Renal pelvis (tissue), 12 donors: ENCODE data around the gene CERS6. TPM values are rescaled to one million over a fixed set of nuclear protein-coding genes. Genes with fewer than 3 reads are reported as not detected.
"Not testable (repeated sequence)": the region's sequence is repeated elsewhere in the genome, so short reads cannot be mapped to it uniquely, and the experiment has no call there.

ENCODE experiments used
- DNase-seq: peaks from one replicate; pipeline ENCODE4 v3.0.0-alpha.2; 2013
- long read RNA-seq, 16 experiments: transcript quantifications; one replicate each; lab custom pipeline, GENCODE V29; 2026
- polyA plus RNA-seq, 3 donors: library from polyadenylated mRNA; unstranded; fragments of 120-200 nt; gene quantifications; one replicate each; pipeline ENCODE4 v1.2.1, GENCODE V29; 2013; ENCODE audit not compliant: insufficient read length in 3 of 3

The CERS6 gene, protein sequence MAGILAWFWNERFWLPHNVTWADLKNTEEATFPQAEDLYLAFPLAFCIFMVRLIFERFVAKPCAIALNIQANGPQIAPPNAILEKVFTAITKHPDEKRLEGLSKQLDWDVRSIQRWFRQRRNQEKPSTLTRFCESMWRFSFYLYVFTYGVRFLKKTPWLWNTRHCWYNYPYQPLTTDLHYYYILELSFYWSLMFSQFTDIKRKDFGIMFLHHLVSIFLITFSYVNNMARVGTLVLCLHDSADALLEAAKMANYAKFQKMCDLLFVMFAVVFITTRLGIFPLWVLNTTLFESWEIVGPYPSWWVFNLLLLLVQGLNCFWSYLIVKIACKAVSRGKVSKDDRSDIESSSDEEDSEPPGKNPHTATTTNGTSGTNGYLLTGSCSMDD
- polyA plus RNA-seq, result 10 to 100 TPM; 41.8 to 44.3 (median 43.9) TPM
- long read RNA-seq, donor 1, full-length matches to known transcripts, result 17 of 24 reads
- long read RNA-seq, donor 1, partial matches to known transcripts, result 7 of 24 reads
- long read RNA-seq, donor 1, other reads (novel, unspliced or antisense), result 0 of 24 reads
- long read RNA-seq, donor 2, full-length matches to known transcripts, result 7 of 18 reads
- long read RNA-seq, donor 2, partial matches to known transcripts, result 11 of 18 reads
- long read RNA-seq, donor 2, other reads (novel, unspliced or antisense), result 0 of 18 reads
- long read RNA-seq, donor 3, full-length matches to known transcripts, result 9 of 15 reads
- long read RNA-seq, donor 3, partial matches to known transcripts, result 6 of 15 reads
- long read RNA-seq, donor 3, other reads (novel, unspliced or antisense), result 0 of 15 reads
- long read RNA-seq, donor 4, full-length matches to known transcripts, result 9 of 9 reads
- long read RNA-seq, donor 4, partial matches to known transcripts, result 0 of 9 reads
- long read RNA-seq, donor 4, other reads (novel, unspliced or antisense), result 0 of 9 reads
- long read RNA-seq, donor 5, full-length matches to known transcripts, result 7 of 7 reads
- long read RNA-seq, donor 5, partial matches to known transcripts, result 0 of 7 reads
- long read RNA-seq, donor 5, other reads (novel, unspliced or antisense), result 0 of 7 reads
- long read RNA-seq, donor 6, full-length matches to known transcripts, result 8 of 29 reads
- long read RNA-seq, donor 6, partial matches to known transcripts, result 8 of 29 reads
- long read RNA-seq, donor 6, other reads (novel, unspliced or antisense), result 13 of 29 reads
- long read RNA-seq, donor 7, full-length matches to known transcripts, result 24 of 24 reads
- long read RNA-seq, donor 7, partial matches to known transcripts, result 0 of 24 reads
- long read RNA-seq, donor 7, other reads (novel, unspliced or antisense), result 0 of 24 reads
- long read RNA-seq, donor 8, full-length matches to known transcripts, result 4 of 4 reads
- long read RNA-seq, donor 8, partial matches to known transcripts, result 0 of 4 reads
- long read RNA-seq, donor 8, other reads (novel, unspliced or antisense), result 0 of 4 reads
- long read RNA-seq, donor 9, full-length matches to known transcripts, result 12 of 31 reads
- long read RNA-seq, donor 9, partial matches to known transcripts, result 19 of 31 reads
- long read RNA-seq, donor 9, other reads (novel, unspliced or antisense), result 0 of 31 reads
- long read RNA-seq, donor 10, full-length matches to known transcripts, result 3 of 15 reads
- long read RNA-seq, donor 10, partial matches to known transcripts, result 12 of 15 reads
- long read RNA-seq, donor 10, other reads (novel, unspliced or antisense), result 0 of 15 reads
- long read RNA-seq, donor 11, full-length matches to known transcripts, result 8 of 8 reads
- long read RNA-seq, donor 11, partial matches to known transcripts, result 0 of 8 reads
- long read RNA-seq, donor 11, other reads (novel, unspliced or antisense), result 0 of 8 reads
- long read RNA-seq, donor 12, full-length matches to known transcripts, result 22 of 22 reads
- long read RNA-seq, donor 12, partial matches to known transcripts, result 0 of 22 reads
- long read RNA-seq, donor 12, other reads (novel, unspliced or antisense), result 0 of 22 reads
- long read RNA-seq, donor 13, full-length matches to known transcripts, result 9 of 9 reads
- long read RNA-seq, donor 13, partial matches to known transcripts, result 0 of 9 reads
- long read RNA-seq, donor 13, other reads (novel, unspliced or antisense), result 0 of 9 reads
- long read RNA-seq, donor 14, result 0 reads
- long read RNA-seq, donor 15, full-length matches to known transcripts, result 12 of 12 reads
- long read RNA-seq, donor 15, partial matches to known transcripts, result 0 of 12 reads
- long read RNA-seq, donor 15, other reads (novel, unspliced or antisense), result 0 of 12 reads
- long read RNA-seq, donor 16, full-length matches to known transcripts, result 12 of 24 reads
- long read RNA-seq, donor 16, partial matches to known transcripts, result 12 of 24 reads
- long read RNA-seq, donor 16, other reads (novel, unspliced or antisense), result 0 of 24 reads

DNA sequence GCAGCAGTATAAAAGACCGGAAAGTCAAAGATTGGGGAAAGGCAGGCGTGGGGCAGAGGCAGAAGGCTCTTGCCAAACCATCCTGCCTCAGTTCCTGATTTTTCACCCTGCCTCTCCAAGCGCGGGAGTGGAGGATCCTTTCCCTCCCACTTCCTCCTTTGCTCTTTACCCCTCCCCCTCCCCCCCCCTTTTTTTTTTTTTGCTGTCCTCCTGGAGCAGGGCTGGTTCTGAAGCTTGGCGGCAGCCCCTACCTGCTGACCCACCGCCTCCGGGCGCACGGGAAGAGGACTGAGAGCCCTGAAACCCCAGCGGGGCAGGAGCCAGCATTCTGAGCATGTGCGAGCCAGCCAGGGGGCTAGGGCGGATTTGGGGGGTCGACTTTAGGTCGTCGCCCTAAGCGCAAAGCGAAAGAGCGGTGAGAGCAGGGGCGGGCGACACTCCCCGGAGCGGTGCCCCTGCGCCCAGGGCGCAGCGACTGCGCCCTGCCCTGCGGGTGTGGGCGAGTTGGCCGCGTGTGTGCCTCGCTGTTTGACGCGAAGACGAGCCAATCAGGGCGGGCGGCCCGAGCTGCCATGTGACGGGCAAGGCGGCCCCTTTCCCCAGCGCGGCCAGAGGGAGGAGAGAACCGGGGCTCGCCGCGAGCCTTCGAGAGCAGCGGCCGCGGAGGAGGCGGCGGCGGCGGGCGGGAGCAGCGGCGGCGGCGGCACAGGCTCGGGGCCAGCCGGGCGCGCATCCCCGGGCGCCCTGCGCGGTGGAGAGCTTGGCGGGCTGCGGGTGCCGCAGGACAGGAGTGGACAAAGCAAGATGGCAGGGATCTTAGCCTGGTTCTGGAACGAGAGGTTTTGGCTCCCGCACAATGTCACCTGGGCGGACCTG lies at the start of gene CERS6:
CERS6 (plus strand) TSS at position 628 of the 876 bp plus-strand sequence; CDS start at position 805, 177 bp downstream.
- peak; percentile 92 for DNase-seq

DNA sequence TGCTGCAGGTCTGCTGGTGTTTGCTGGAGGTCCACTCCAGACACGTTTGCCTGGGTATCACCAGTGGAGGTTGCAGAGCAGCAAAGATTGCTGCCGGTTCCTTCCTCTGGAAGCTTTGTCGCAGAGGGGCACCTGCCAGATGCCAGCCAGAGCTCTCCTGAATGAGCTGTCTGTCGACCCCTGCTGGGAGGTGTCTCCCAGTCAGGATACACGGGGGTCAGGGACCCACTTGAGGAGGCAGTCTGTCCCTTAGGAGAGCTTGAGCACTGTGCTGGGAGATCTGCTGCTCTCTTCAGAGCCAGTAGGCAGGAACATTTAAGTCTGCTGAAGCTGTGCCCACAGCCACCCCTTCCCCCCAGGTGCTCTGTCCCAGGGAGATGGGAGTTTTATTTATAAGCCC lies 43.8 kb upstream of the CERS6 start:
- DNase-seq, result not testable (repeated sequence)

DNA sequence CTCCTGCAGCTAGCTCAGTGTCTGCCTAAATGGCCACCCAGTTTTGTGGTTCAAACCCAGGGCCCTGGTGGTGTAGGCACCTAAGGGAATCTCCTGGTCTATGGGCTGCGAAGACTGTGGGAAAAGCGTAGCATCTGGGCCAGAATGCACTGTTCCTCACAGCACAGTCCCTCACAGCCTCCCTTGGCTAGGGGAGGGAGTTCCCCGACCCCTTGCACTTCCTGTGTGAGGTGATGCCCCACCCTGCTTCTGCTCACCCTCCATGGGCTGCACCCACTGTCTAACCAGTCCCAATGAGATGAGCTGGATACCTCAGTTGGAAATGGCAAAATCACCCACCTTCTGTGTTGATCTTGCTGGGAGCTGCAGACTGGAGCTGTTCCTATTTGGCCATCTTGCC lies 43.0 kb upstream of the CERS6 start:
- DNase-seq, result not testable (repeated sequence)

DNA sequence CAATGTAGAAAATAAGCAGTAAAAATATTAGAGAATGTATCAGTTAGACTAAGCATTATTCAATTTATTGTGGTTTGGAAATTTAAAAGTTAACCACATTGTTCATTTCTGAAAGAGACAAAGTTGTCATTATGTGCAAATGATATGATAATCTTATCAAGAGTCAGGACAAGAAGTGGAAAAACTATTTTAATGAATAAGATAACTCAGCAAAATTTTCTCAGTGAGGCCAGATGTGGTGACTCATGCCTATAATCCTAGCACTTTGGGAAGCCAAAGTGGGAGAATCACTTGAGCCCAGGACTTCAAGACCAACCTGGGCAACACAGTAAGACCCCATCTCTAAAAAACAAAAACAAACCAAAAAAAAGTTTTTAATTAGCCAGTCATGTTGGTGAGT lies 39.5 kb upstream of the CERS6 start:
- DNase-seq, result no peak

DNA sequence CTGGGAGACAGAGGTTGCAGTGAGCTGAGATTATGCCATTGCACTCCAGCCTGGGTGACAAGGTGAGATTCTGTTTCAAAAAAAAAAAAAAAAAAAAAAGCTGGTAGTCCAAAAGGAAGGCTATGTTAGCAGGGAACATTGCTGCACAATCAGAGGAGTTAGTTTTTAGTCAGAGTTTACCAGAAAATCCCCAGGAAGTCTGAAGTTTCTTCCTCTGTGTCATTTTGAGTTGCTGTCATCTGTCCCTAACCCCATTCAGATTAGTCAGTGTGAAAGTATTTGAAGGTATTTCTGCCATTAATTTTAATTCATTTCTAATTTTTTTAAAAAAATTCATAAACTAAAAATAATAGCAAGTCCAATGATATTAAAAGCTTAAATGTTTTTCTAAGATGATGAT lies 33.5 kb upstream of the CERS6 start:
- no peak for DNase-seq

DNA sequence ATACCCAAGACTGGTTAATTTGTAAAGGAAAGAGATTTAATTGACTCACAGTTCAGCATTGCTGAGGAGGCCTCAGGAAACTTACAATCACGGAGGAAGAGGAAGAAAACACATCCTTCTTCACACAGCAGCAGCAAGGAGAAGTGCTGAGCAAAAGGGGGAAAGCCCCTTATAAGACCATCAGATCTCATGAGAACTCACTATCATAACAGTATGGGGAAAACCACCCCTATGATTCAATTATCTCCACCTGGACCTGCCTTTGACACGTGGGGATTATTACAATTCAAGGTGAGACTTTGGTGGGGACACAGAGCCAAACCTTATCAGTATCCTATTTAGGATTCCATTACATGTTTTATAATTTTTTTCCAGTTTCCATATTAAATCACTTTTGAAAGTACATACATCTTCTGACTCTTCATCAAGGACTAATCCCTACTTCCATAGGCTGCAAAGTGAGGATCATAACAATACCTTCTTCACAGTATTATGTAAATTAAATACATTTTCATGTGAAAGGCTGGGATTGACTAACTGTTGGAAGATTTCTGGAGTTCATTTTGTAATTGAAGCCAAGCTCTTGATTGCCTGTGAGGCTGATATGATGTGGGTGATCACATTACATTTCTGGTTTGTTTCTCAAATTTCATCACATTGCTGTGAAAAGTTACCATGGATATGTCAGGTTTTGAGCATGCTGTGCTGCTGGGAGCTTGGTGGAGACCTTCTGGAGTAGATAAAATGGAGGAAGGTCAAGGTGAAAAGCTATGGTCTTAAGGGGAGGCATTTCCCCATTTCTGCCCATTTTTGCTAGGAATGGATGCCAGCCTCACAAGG lies 31.7 kb upstream of the CERS6 start:
- no peak for DNase-seq

DNA sequence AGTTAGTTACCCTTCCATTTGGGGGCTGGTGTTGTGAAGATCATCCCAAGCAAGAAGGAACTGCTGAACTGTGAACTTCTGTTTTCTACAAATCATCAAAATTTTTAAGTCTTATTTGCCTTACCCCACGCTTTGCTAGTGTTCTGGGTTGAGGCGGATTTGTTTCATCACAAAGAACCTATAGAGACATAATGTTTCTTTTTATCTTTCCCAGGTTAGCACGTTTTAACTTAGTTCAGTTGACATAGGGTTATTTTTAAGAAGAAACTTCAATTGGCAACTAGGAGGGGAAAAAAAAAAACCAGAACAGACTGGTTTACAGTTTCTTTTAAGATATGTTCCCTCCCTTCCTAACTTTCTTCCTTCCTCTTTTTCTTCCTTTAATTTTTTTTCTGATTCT lies 31.1 kb upstream of the CERS6 start:
- DNase-seq, result no peak

DNA sequence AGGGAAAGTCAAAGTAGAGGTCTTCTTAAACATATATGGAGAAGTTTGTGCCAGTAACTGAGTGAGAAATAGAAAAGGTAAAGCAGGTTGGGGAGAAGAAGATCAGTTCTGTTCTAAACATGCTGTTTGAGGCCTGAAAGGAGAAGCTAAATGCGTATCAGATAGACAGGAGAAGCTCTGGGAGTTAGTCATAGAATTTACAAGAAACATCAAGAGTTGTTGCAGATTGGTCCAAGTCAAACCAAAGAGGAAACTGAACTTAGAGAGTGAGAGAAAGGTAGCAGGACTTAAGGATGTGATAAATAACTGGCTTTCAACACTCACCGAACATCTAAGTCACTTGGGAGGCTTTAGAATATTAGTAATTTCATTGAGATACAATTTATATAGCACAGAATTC lies 29.2 kb upstream of the CERS6 start:
- DNase-seq, result no peak

DNA sequence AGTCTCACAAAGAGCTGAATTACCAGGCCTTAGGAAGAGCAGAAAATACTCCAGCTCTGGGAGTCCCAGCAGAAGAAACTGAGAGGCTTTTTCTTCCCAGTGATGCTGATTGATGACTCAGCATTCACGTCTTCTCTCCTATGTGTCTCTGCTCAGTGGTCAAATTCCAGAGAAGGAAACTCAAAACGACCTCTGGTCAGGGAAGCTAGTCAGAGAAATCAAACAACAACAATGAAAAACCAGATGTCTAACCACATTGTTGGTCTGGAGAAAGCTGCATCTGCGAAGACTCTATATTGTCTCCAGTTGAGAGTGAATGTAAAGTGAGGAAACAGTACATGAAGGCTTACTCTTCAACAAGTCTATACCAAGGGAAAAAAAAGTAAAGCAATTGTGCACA lies 28.6 kb upstream of the CERS6 start:
- DNase-seq, result peak; percentile 19

DNA sequence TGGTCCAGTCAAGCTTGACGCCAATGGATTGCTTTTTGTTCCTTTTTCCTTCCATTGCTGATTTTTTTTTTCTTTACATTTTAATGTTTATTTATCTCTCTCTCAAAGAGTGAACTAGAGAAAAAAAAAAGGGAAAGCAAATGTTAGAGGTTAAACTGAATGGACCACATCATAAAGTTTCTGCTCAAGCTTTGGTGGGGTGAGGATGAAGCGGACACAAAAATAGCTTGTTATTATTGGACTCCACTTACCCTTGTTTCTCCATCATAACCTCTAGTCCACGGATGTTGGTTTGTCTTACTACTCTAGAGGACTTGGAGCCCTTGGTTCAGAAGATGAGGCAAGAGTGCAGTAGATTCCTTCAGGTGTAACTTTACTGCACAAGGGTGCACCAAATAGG lies 27.6 kb upstream of the CERS6 start:
- no peak for DNase-seq

DNA sequence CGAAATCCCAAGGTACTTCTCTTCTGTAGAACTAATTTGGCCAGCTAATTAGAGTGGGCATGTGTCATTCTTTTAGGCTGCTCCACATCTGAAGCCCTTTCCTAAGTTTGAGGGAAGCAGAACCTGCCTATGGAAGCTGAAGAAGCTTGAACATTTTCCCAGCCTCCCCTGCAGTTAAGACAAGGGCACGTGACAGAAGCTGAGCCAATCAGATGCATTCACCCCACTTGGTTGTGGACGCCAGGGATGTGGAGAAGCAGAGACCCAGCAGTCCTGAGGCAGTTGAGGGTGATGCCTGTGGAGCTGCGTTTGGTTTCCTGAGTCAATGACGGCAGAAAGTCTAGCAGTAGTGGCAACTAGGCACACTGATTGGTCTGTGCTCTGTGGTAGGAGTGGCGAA lies 26.1 kb upstream of the CERS6 start:
- no peak for DNase-seq

DNA sequence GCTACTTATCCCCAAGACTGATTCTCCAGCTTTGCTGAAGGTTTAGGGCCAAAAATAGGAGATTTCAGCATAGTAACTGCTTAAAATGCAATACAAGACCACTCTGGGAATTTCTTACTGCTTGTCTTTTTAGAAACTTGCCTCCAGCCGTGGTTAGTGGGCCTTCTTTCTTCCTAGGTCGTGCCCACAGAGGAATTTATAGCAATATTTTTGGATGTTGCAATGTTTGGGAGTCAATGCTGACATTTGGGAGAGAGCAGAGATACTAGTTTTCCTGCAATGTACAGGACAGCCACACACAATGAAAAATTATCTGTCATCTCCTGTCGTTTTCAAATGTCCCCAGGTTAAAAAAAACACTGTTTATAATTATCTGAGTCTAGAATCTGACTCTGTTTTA lies 25.6 kb upstream of the CERS6 start:
- no peak for DNase-seq

DNA sequence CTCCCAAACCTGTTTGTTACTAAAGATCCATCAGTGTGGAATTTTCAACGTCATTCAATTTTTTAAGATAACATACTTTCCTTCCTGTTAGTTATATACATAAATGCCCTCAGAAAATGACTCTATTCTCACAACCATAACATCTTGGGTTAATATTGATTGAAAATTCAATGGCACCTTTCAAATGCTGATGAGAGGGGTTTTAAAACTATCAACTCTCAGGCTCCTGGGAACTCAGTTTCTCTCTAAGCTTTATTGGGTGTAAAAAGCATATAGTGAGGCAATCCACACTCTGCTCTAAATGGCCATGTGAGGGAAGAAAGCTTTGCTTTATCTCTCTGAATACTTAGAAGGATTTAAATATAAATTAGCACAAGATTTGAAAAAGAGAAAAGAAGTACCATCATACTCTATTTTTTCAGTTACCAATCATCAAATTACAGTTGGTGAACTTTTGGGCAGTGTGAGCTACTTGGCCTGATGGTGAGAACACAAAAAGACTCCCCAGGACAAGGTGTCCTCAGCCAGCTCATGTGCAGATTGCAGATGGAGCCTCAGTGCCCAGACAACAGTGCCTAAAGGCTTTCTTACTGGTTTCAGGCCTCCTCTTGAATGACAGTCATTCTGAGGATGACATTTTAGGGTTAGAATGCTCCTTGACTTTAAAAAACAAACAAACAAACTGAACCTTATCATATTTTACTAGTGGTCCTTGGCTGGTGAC lies 24.6 kb upstream of the CERS6 start:
- DNase-seq, result no peak

DNA sequence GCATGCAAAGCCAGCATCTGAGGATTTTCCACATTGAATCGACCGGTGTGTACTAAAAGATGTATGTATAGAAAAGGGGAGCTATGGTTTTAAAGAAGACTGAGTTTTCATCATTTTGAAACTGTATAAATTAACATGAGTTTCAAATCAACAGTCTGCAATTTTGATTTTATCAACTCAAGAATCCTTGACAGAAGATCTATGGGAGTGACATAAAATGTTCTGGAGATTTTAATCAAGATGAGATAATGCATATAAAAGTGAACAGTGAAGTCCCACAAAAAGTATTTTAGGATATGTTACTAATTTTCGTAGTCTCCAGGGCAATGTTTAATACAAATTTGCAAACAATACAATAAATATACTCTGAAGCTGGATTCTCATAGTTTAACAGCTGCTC lies 24.0 kb upstream of the CERS6 start:
- DNase-seq, result no peak

DNA sequence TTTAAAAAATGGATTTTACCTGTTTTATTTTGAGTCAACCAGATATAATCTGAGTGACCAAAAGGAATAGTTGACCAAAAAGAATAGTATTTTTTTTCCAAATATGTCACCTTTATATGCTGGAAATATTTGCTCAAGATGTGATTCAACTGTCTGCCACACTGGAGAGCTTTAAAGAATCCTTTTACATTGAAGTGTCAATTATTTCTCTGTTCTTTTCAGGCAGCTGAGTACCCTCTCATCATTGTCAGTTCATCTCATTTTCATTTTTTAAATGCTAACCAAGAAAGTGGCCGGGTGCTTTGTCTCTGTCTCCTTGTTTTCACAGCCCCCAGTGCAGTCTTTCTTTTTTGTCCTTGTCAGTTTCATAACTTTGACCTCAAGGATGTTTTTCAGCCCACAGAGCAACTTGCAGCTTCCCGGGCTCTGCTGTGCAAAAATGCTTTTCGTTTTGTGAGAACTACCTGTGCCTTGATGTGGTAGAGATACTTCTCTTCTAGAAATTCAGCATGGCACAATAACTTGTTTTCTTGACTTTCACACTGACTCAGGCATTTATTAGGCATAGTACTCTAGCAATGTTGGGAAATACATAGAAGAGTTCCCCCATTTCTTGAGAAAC lies 23.4 kb upstream of the CERS6 start:
- DNase-seq, result no peak

DNA sequence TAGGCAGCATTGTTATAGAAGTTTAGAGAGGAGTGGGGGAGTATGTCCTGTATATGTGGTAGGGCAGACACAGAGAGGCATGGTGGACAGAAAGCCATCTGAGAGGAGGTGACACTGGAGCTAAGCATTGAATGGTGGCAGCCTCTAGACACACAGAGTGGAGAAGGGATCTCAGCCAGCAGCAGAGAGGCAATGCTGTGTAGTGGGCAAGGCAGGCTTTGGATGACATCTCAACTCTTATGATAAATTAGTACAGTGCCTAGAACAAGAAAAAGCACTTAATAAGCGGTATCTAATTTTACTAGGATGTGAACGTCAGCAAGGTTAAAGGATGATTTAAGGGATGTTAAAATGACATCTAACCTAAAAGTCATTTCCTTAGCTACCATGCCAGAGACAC lies 22.5 kb upstream of the CERS6 start:
- DNase-seq, result no peak
